Peyer's patch (tissue), 4 donors: ENCODE results near the gene ZNF462.

Experiments used
- CTCF ChIP-seq, 6 experiments: fragments of 450-650 bp in 4 of 6; fragments of 200-600 bp in 2 of 6; sonication (generic) in 1 of 6; IDR thresholded peaks; one replicate each; pipeline ENCODE4 v1.5.1; 2017 to 2019; ENCODE audit warnings: antibody characterized with exemption in 6 of 6, mild to moderate bottlenecking in 3 of 6, moderate library complexity in 1 of 6
- POLR2A ChIP-seq, 2 donors: fragments of 450-650 bp; IDR thresholded peaks; one replicate each; pipeline ENCODE4 v1.5.1; 2017; ENCODE audit warnings: antibody characterized with exemption in 2 of 2, mild to moderate bottlenecking in 2 of 2, moderate library complexity in 2 of 2

- no peak for TF ChIP-seq CTCF (IDR thresholded peaks at IDR 0.05)
- TF ChIP-seq POLR2A (IDR thresholded peaks at IDR 0.05), result no peak
These were observed 68.5 kb downstream of the ZNF462 start for GRCh38 chr9:106931466-106931865.
